WTC11 (cell line): Measurements from ENCODE around the gene ZC3H12A. TPM values are rescaled to one million over a fixed set of nuclear protein-coding genes. Genes with fewer than 3 reads are reported as not detected.

Experiments
- ATAC-seq: fragments of 200-7000 bp; cut with Tn5 transposase; 2 replicates; pipeline ENCODE4 v1.10.0; 2021; ENCODE audit warnings: mild to moderate bottlenecking, moderate library complexity
- CTCF ChIA-PET: fragments of 300-600 bp; sonication (Branson Sonifier 250); formaldehyde crosslinking; loops from one replicate; lab custom pipeline; 2021; ENCODE audit warnings: antibody characterized with exemption; lab: Charles Lee
- POLR2A ChIA-PET: fragments of 350-600 bp; sonication (Branson Sonifier 250); formaldehyde crosslinking; loops from one replicate; lab custom pipeline; 2021; ENCODE audit warnings: antibody characterized with exemption; lab: Charles Lee
- DNase-seq: peaks from one replicate; pipeline ENCODE4 v3.0.0; 2021; ENCODE audit warnings: low spot score
- H3K27ac Mint-ChIP-seq: 2 replicates; pipeline ENCODE4 v1.8.0; 2021; ENCODE audit warnings: mixed read lengths
- H3K27me3 Mint-ChIP-seq: 2 replicates; pipeline ENCODE4 v1.8.0; 2021; ENCODE audit warnings: low read depth, mild to moderate bottlenecking, moderate library complexity, mixed read lengths
- H3K36me3 Mint-ChIP-seq: 2 replicates; pipeline ENCODE4 v1.8.0; 2021; ENCODE audit warnings: mixed read lengths
- H3K4me1 Mint-ChIP-seq: 2 replicates; pipeline ENCODE4 v1.8.0; 2022; ENCODE audit warnings: mixed read lengths
- H3K4me3 Mint-ChIP-seq: 2 replicates; pipeline ENCODE4 v1.8.0; 2021; ENCODE audit warnings: mild to moderate bottlenecking, moderate library complexity, mixed read lengths
- H3K9me3 Mint-ChIP-seq: 2 replicates; pipeline ENCODE4 v1.8.0; 2021; ENCODE audit warnings: mixed read lengths
- AFF4 ChIP-seq: sonication (generic); formaldehyde crosslinking; IDR thresholded peaks from 2 replicates; pipeline ENCODE4 v1.8.1; 2023; ENCODE audit warnings: mild to moderate bottlenecking, missing genetic modification reagents, borderline replicate concordance
- AR ChIP-seq: fragments of 250-450 bp; sonication (Bioruptor Pico); IDR thresholded peaks from 2 replicates; pipeline ENCODE4 v1.9.0; 2021; ENCODE audit warnings: mild to moderate bottlenecking
- ATF2 ChIP-seq: sonication (generic); formaldehyde crosslinking; IDR thresholded peaks from 2 replicates; pipeline ENCODE4 v1.8.1; 2022; ENCODE audit warnings: low read depth, missing genetic modification reagents, borderline replicate concordance
- CREM ChIP-seq: sonication (generic); formaldehyde crosslinking; IDR thresholded peaks from 2 replicates; pipeline ENCODE4 v1.8.1; 2022; ENCODE audit warnings: mild to moderate bottlenecking, missing genetic modification reagents, moderate library complexity
- FOXP4 ChIP-seq: sonication (generic); formaldehyde crosslinking; IDR thresholded peaks from 2 replicates; pipeline ENCODE4 v1.8.0; 2022; ENCODE audit warnings: mild to moderate bottlenecking, missing genetic modification reagents
- JUN ChIP-seq: sonication (generic); formaldehyde crosslinking; IDR thresholded peaks from 2 replicates; pipeline ENCODE4 v1.8.0; 2023; ENCODE audit warnings: mild to moderate bottlenecking, missing genetic modification reagents
- KAT7 ChIP-seq: sonication (generic); formaldehyde crosslinking; IDR thresholded peaks from 2 replicates; pipeline ENCODE4 v1.8.1; 2023; ENCODE audit warnings: missing genetic modification reagents, mild to moderate bottlenecking, borderline replicate concordance
- RELA ChIP-seq: sonication (generic); formaldehyde crosslinking; IDR thresholded peaks from 2 replicates; pipeline ENCODE4 v1.8.1; 2022; ENCODE audit warnings: missing genetic modification reagents, mild to moderate bottlenecking, borderline replicate concordance
- SMAD4 ChIP-seq: sonication (generic); formaldehyde crosslinking; IDR thresholded peaks from 2 replicates; pipeline ENCODE4 v1.8.0; 2022; ENCODE audit warnings: mild to moderate bottlenecking, missing genetic modification reagents
- TP53 ChIP-seq: sonication (generic); formaldehyde crosslinking; IDR thresholded peaks from 2 replicates; pipeline ENCODE4 v1.8.1; 2023; ENCODE audit warnings: mild to moderate bottlenecking, missing genetic modification reagents
- USF2 ChIP-seq: sonication (generic); formaldehyde crosslinking; IDR thresholded peaks from 2 replicates; pipeline ENCODE4 v1.8.1; 2023; ENCODE audit warnings: mild to moderate bottlenecking, missing genetic modification reagents, moderate library complexity
- ZNF512 ChIP-seq: sonication (generic); formaldehyde crosslinking; IDR thresholded peaks from 2 replicates; pipeline ENCODE4 v1.8.1; 2022; ENCODE audit warnings: missing genetic modification reagents, borderline replicate concordance
- ZNF532 ChIP-seq: fragments of 250-450 bp; sonication (Bioruptor Pico); IDR thresholded peaks from 2 replicates; pipeline ENCODE4 v1.9.0; 2021; ENCODE audit warnings: mild to moderate bottlenecking, borderline replicate concordance
- total RNA-seq: library from RNA; stranded (reverse); gene quantifications from 3 replicates; pipeline ENCODE4 v1.2.3, GENCODE V29; 2021

The ZC3H12A gene
- total RNA-seq, 1 experiment from 2014 or later = 10.9 TPM

- Mint-ChIP-seq H3K9me3 (no peaks in the 10 kb centered on the region), H3K27me3 (no peaks in the 10 kb centered on the region), H3K4me3 (no peak overlapping the region), H3K27ac (no peak overlapping the region), H3K4me1 (peaks cover 33% of the 10 kb centered on the region), H3K36me3 (no peaks in the 10 kb centered on the region)
- no peak for TF ChIP-seq ZNF512 (CRISPR knock-in tag)
- TF ChIP-seq USF2 (CRISPR knock-in tag) = no peak
- TF ChIP-seq RELA = no peak
- TF ChIP-seq ATF2 = no peak
- no peak for TF ChIP-seq FOXP4 (CRISPR knock-in tag)
- TF ChIP-seq AR = no peak
- TF ChIP-seq CREM (CRISPR knock-in tag) = no peak
- TF ChIP-seq ZNF532 (CRISPR knock-in tag) = no peak
- TF ChIP-seq SMAD4 = no peak
- no peak for TF ChIP-seq TP53 (CRISPR knock-in tag)
- no peak for TF ChIP-seq AFF4 (CRISPR knock-in tag)
- TF ChIP-seq KAT7 (CRISPR knock-in tag) = no peak
- TF ChIP-seq JUN (CRISPR knock-in tag) = no peak
- ATAC-seq (no peak), DNase-seq (no peak)
- POLR2A ChIA-PET = no interaction called here
- CTCF ChIA-PET = interaction anchor here (0.9 to 14.1 kb wide), 11 partner anchors 10 to 404 kb away, joined by 3 to 279 read pairs (median 5); partner anchors contain the start of gene MEAF6
Measured at GRCh38 chr1:37455516-37455915, 18.9 kb upstream of the ZC3H12A start.
